ENCODE measurements around the gene CNIH3. TPM values are rescaled to one million over a fixed set of nuclear protein-coding genes. Genes with fewer than 3 reads are reported as not detected.

CNIH3 gene
- total RNA-seq, 6 donors from 2014 or later: 0.39 to 4.2 (median 2.1) TPM

DNA sequence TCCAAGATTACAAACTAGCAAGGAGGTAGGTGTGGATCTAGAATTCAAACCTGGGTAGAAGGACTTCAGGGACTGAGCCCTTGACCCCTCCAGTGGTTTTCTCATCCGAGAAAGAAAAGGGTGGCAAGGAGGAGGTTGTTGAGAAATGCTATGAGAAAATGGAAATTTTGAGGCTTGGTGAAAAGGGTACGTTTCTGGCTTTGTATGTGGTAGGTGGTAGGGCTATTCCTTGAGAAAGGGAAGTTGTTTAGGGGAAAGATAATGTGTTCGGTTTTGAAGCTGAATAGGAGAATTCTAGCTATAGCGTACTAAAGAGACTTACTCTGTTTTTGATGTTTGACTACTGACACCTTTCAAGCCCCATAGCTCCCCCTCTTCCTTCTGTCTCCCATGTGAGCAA lies 133.8 kb downstream of the CNIH3 start:
- no peaks in the 10 kb centered on the region for H3K36me3 ChIP-seq
- no peaks in the 10 kb centered on the region for H3K4me1 ChIP-seq
- H3K4me3 ChIP-seq: no peak overlapping the region
- no peak for TF ChIP-seq POLR2A (IDR thresholded peaks at IDR 0.05)
- TF ChIP-seq, protein P1, sequence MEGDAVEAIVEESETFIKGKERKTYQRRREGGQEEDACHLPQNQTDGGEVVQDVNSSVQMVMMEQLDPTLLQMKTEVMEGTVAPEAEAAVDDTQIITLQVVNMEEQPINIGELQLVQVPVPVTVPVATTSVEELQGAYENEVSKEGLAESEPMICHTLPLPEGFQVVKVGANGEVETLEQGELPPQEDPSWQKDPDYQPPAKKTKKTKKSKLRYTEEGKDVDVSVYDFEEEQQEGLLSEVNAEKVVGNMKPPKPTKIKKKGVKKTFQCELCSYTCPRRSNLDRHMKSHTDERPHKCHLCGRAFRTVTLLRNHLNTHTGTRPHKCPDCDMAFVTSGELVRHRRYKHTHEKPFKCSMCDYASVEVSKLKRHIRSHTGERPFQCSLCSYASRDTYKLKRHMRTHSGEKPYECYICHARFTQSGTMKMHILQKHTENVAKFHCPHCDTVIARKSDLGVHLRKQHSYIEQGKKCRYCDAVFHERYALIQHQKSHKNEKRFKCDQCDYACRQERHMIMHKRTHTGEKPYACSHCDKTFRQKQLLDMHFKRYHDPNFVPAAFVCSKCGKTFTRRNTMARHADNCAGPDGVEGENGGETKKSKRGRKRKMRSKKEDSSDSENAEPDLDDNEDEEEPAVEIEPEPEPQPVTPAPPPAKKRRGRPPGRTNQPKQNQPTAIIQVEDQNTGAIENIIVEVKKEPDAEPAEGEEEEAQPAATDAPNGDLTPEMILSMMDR (IDR thresholded peaks at IDR 0.05): no peak
- no peak for TF ChIP-seq EP300 (IDR thresholded peaks at IDR 0.05)
- no peak for TF ChIP-seq POLR2AphosphoS5 (IDR thresholded peaks at IDR 0.05)
- WGBS, 2 donors: 83 to 88% methylated on average over 4 of the region's 4 CpGs
- no peaks in the 10 kb centered on the region for H3K9me3 ChIP-seq
- DNase-seq (no peak), ATAC-seq (ENCODE audit: low FRiP score in 2 of 2) (no peak)
- no peak overlapping the region for H3K27ac ChIP-seq
- H3K27me3 ChIP-seq: no peaks in the 10 kb centered on the region

DNA sequence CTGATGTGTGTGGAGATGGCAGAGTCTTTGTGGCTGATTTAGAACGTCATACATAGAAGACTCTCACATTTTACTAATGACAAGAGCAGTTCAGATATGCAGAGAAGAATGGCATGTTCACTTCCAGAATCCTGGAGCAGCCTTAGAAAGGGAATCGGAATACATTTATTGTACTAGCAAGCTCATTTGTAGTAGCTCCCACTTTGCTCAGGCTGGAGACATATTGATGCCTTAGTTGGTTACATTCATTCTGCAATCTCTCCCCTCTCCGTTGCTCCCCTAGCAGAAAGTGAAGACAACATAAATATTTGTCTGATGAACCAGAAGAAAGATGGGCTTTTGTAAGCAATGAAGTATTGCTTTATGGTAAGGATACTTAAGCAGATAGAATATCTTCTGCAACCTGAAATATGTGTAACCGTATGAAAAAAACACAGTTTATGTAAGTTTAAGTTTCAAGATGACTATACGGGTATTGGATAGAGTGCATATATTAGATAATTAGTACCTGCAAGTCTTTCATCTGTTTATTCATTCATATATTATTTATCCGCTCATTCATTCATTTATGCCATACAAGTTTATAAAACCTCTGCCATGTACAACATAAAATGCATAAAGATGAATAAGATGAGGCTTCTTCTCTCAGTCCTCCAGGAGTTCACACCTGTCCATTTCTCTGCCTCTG lies 135.7 kb downstream of the CNIH3 start:
- no peak for ATAC-seq (ENCODE audit: low FRiP score in 2 of 2)
- WGBS, 2 donors: 75 to 81% methylated on average over 6 of the region's 6 CpGs
- Histone ChIP-seq H3K4me3 (no peak overlapping the region), H3K9me3 (no peaks in the 10 kb centered on the region), H3K4me1 (no peaks in the 10 kb centered on the region), H3K27ac (no peak overlapping the region), H3K27me3 (no peaks in the 10 kb centered on the region), H3K36me3 (no peaks in the 10 kb centered on the region)
- DNase-seq: no peak
- TF ChIP-seq POLR2AphosphoS5 (IDR thresholded peaks at IDR 0.05): no peak
- TF ChIP-seq POLR2A (IDR thresholded peaks at IDR 0.05): no peak
- TF ChIP-seq, protein P1 (IDR thresholded peaks at IDR 0.05): no peak
- no peak for TF ChIP-seq EP300 (IDR thresholded peaks at IDR 0.05)

DNA sequence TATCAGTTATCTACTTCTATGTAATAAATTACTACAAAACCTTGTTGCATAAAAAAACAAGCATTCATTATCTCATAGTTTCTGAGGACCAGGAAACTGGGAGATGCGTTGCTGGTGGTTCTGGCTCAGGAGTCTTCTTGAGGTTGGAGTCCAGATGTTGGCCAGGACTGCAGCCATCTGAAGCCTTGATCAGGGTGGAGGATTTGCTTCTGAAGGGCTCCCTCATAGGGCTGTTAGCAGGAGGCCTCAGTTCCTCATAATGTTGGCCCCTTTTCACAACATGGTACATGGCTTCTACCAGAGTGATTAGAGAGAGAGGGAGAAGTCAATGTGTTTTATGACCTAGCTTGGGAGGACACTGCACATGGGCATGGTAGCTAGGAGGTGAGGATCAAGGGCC lies 137.4 kb downstream of the CNIH3 start:
- no peak for TF ChIP-seq POLR2AphosphoS5 (IDR thresholded peaks at IDR 0.05)
- TF ChIP-seq POLR2A (IDR thresholded peaks at IDR 0.05): no peak
- TF ChIP-seq, protein P1 (IDR thresholded peaks at IDR 0.05): no peak
- TF ChIP-seq EP300 (IDR thresholded peaks at IDR 0.05): no peak
- Histone ChIP-seq H3K4me1 (no peaks in the 10 kb centered on the region), H3K27me3 (no peaks in the 10 kb centered on the region), H3K9me3 (peaks cover 0 to 1% (median under 1%) of the 10 kb centered on the region in 4 donors), H3K27ac (no peak overlapping the region), H3K36me3 (no peaks in the 10 kb centered on the region), H3K4me3 (no peak overlapping the region)
- DNase-seq: no peak
- WGBS, 2 donors: 92 to 95% methylated on average over 1 of the region's 1 CpG
- no peak for ATAC-seq (ENCODE audit: low FRiP score in 2 of 2)

DNA sequence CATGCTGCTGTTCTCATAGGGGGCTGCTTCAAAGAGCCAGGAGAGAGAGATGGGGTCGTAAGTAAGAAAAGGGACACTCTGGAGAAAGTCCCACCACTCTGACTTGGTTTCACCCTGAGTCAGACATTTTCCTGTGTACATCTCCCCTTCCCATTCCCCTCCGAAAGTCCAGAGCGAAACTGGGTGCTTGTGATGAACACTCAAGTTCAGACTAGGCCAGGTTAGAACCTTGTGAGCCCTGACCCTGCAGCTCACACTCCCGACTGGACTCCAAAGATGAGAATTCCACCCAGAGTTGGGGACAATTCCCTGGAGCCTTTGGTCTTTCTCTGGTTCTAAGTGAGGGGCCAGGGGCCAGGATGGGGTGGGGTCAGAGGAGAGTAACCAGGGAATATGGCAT lies 139.5 kb downstream of the CNIH3 start:
- ATAC-seq (ENCODE audit: low FRiP score in 2 of 2) (no peak), DNase-seq (no peak)
- no peak overlapping the region for H3K27ac ChIP-seq
- H3K27me3 ChIP-seq: no peaks in the 10 kb centered on the region
- WGBS, 2 donors: 84 to 89% methylated on average over 4 of the region's 4 CpGs
- TF ChIP-seq EP300 (IDR thresholded peaks at IDR 0.05) (no peak), POLR2A (IDR thresholded peaks at IDR 0.05) (no peak), POLR2AphosphoS5 (IDR thresholded peaks at IDR 0.05) (no peak)
- TF ChIP-seq, protein P1 (IDR thresholded peaks at IDR 0.05): no peak
- H3K4me1 ChIP-seq: no peaks in the 10 kb centered on the region
- no peak overlapping the region for H3K4me3 ChIP-seq
- peaks cover 0 to 11% (median 5%) of the 10 kb centered on the region in 4 donors for H3K9me3 ChIP-seq
- H3K36me3 ChIP-seq: no peaks in the 10 kb centered on the region

DNA sequence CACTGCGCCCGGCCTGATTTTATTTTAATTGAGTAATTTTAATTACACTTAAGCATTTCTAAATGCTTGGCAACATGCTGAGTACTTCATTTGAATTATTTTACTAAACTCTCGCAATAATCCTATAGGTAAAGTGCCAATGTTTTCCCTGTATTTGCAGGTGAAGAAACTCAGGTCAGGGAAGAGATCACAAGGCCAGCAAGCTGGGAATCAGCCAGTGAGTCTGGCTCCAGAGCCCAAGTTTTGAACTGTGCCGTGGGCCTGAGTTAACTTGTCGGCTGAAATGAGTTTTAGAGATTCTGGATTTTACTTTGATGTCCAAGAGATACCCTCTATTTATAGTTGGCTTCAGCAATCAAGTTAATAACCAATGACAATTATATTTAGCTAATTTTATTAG lies 141.4 kb downstream of the CNIH3 start:
- DNase-seq: no peak
- H3K36me3 ChIP-seq: no peaks in the 10 kb centered on the region
- ATAC-seq (ENCODE audit: low FRiP score in 2 of 2): no peak
- no peaks in the 10 kb centered on the region for H3K4me1 ChIP-seq
- no peaks in the 10 kb centered on the region for H3K27me3 ChIP-seq
- no peak overlapping the region for H3K4me3 ChIP-seq
- 93 to 97% methylated on average over 5 of the region's 5 CpGs for WGBS, 2 donors
- H3K27ac ChIP-seq: no peak overlapping the region
- H3K9me3 ChIP-seq: peaks cover 0 to 11% (median 5%) of the 10 kb centered on the region in 4 donors
- TF ChIP-seq POLR2AphosphoS5 (IDR thresholded peaks at IDR 0.05): no peak
- TF ChIP-seq EP300 (IDR thresholded peaks at IDR 0.05): no peak
- TF ChIP-seq POLR2A (IDR thresholded peaks at IDR 0.05): no peak
- TF ChIP-seq, protein P1 (IDR thresholded peaks at IDR 0.05): no peak

Data from upper lobe of left lung (tissue), 6 donors.